NB4 (cell line): ENCODE data around the gene WRAP73.

Experiments
- DNase-seq: peaks from one replicate; pipeline ENCODE4 v3.0.0; 2010; ENCODE audit warnings: low read depth
- H3K4me3 ChIP-seq: one replicate; pipeline ENCODE4 v1.5.1; 2011; ENCODE audit warnings: mild to moderate bottlenecking, low read depth, low read length, moderate library complexity
- CTCF ChIP-seq: IDR thresholded peaks from one replicate; pipeline ENCODE4 v1.5.1; 2012; ENCODE audit warnings: low read depth, low read length
- MAX ChIP-seq: IDR thresholded peaks from 2 replicates; pipeline ENCODE4 v1.6.1; 2011; ENCODE audit warnings: low read depth, low read length
- MYC ChIP-seq: IDR thresholded peaks from 2 replicates; pipeline ENCODE4 v1.6.1; 2011; ENCODE audit warnings: low read depth, low read length
- POLR2A ChIP-seq: IDR thresholded peaks from 2 replicates; pipeline ENCODE4 v1.6.1; 2011; ENCODE audit warnings: mild to moderate bottlenecking; ENCODE audit not compliant: insufficient read length; ENCODE audit errors: extremely low read depth

The WRAP73 gene

GRCh38 chr1:3636080-3636479 is 13.8 kb downstream of the WRAP73 start:
- DNase-seq, result no peak
- TF ChIP-seq POLR2A (no peak), CTCF (no peak), MAX (no peak), MYC (no peak)
- no peak overlapping the region for H3K4me3 ChIP-seq

GRCh38 chr1:3634059-3634800 is 15.7 kb downstream of the WRAP73 start:
- no peak overlapping the region for H3K4me3 ChIP-seq
- no peak for DNase-seq
- TF ChIP-seq CTCF, result no peak
- TF ChIP-seq POLR2A, result no peak
- no peak for TF ChIP-seq MYC
- no peak for TF ChIP-seq MAX

GRCh38 chr1:3633344-3634058 is 16.4 kb downstream of the WRAP73 start:
- no peak for DNase-seq
- TF ChIP-seq POLR2A (no peak), CTCF (no peak), MAX (no peak), MYC (no peak)
- no peak overlapping the region for H3K4me3 ChIP-seq

GRCh38 chr1:3632716-3633343 is 17.1 kb downstream of the WRAP73 start:
- no peak for DNase-seq
- TF ChIP-seq MYC (no peak), CTCF (no peak), MAX (no peak), POLR2A (no peak)
- no peak overlapping the region for H3K4me3 ChIP-seq

- no peak for TF ChIP-seq MYC
- H3K4me3 ChIP-seq, result no peak overlapping the region
- DNase-seq, result no peak
Observed at GRCh38 chr1:3632298-3632697, 17.6 kb downstream of the WRAP73 start.
